ENCODE results near the gene CRB1. TPM values are rescaled to one million over a fixed set of nuclear protein-coding genes. Genes with fewer than 3 reads are reported as not detected.

CRB1 gene
- total RNA-seq, 1 donor from 2014 or later: not detected

DNA sequence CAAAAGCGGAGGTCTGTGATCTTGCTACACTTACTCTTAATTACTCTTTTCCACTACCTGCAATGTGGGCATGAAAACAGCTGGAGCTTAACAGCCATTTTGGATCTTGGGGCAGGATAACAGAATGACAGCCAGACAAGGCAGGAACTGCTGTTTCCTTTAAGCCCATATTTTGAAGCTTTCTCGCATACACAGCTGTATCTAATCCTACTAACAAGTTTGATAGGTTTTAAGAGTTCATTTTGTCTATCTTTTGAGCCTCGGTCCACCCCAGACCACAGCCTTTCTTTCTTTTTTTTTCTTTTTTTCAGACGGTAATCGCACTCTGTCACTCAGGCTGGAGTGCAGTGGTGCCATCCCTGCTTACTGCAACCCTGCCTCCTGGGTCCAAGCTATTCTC is 42.4 kb upstream of the CRB1 start:
- H3K36me3 Mint-ChIP-seq (ENCODE audit: low read depth, unreplicated experiment): peaks cover 4% of the 10 kb centered on the region
- DNase-seq (ENCODE audit: low spot score): no peak
- TF ChIP-seq, protein P1, sequence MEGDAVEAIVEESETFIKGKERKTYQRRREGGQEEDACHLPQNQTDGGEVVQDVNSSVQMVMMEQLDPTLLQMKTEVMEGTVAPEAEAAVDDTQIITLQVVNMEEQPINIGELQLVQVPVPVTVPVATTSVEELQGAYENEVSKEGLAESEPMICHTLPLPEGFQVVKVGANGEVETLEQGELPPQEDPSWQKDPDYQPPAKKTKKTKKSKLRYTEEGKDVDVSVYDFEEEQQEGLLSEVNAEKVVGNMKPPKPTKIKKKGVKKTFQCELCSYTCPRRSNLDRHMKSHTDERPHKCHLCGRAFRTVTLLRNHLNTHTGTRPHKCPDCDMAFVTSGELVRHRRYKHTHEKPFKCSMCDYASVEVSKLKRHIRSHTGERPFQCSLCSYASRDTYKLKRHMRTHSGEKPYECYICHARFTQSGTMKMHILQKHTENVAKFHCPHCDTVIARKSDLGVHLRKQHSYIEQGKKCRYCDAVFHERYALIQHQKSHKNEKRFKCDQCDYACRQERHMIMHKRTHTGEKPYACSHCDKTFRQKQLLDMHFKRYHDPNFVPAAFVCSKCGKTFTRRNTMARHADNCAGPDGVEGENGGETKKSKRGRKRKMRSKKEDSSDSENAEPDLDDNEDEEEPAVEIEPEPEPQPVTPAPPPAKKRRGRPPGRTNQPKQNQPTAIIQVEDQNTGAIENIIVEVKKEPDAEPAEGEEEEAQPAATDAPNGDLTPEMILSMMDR (IDR thresholded peaks at IDR 0.05; ENCODE audit: unreplicated experiment): no peak
- H3K4me3 Mint-ChIP-seq (ENCODE audit: unreplicated experiment): no peak overlapping the region
- H3K27ac Mint-ChIP-seq (ENCODE audit: unreplicated experiment): no peak overlapping the region
- H3K4me1 Mint-ChIP-seq (ENCODE audit: unreplicated experiment): peaks cover 10% of the 10 kb centered on the region
- H3K9me3 Mint-ChIP-seq (ENCODE audit: unreplicated experiment): no peaks in the 10 kb centered on the region
- H3K27me3 Mint-ChIP-seq (ENCODE audit: unreplicated experiment): no peaks in the 10 kb centered on the region

DNA sequence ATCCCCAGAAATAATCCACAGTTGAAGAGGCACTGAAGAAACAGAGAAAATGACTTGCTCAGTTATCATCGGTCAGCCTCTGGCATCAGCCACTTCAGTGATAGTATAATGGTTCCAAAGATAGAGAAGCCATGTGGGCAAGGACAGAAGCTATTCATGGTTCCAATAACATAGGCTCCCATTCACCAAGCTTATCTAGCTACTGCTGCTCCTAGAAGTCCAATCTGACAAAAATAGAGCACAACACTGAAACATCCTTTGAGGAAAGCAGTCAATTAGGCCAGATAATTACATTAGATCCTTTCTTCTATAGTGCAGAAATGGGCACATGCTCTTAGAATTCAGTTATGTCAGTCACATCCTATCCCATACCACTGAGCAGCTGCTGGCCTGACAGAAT is 33.5 kb upstream of the CRB1 start:
- TF ChIP-seq, protein P1 (IDR thresholded peaks at IDR 0.05; ENCODE audit: unreplicated experiment): no peak
- Mint-ChIP-seq H3K4me3 (ENCODE audit: unreplicated experiment) (no peak overlapping the region), H3K27me3 (ENCODE audit: unreplicated experiment) (no peaks in the 10 kb centered on the region), H3K9me3 (ENCODE audit: unreplicated experiment) (no peaks in the 10 kb centered on the region), H3K4me1 (ENCODE audit: unreplicated experiment) (no peaks in the 10 kb centered on the region), H3K36me3 (ENCODE audit: low read depth, unreplicated experiment) (no peaks in the 10 kb centered on the region), H3K27ac (ENCODE audit: unreplicated experiment) (no peak overlapping the region)
- no peak for DNase-seq (ENCODE audit: low spot score)

DNA sequence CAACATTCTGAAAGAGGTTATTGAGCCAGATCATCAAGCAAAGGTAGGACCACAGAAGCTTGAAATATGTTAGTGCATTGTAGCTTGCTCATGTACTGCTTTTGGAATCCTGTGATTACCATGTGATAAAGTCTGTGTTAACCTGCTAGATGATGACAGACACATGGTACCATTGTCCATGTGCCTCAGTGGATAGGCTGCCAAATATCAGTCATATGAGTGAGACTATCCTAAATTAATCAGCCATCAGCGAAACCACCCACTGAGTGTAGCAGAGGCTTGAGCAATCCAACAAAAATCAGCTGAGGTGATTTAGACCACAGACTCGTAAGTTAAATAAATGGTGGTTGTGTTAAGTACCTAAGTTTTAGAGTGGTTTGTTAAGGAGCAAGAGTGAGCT is 32.7 kb upstream of the CRB1 start:
- Mint-ChIP-seq H3K4me1 (ENCODE audit: unreplicated experiment) (no peaks in the 10 kb centered on the region), H3K9me3 (ENCODE audit: unreplicated experiment) (no peaks in the 10 kb centered on the region), H3K36me3 (ENCODE audit: low read depth, unreplicated experiment) (no peaks in the 10 kb centered on the region), H3K4me3 (ENCODE audit: unreplicated experiment) (no peak overlapping the region), H3K27ac (ENCODE audit: unreplicated experiment) (no peak overlapping the region), H3K27me3 (ENCODE audit: unreplicated experiment) (no peaks in the 10 kb centered on the region)
- TF ChIP-seq, protein P1 (IDR thresholded peaks at IDR 0.05; ENCODE audit: unreplicated experiment): no peak
- DNase-seq (ENCODE audit: low spot score): no peak

DNA sequence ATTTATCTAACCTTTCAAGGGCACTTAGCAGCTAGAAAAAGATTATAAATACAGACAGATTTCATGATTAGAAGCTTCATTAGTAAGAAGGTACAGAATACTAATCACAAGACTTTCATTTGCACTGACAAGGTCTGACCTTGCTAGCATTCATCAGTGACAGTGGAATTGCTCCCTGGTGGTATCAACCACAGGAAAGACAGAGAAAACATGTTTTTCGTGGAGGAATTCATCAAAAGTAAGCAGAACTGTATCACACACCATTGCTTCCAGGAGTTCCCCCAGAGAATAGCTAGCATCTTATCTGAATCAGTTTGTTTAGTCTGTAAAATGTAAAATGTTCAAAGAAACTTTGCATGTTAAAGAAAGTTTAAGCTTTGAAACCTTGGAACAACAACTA is 20.6 kb upstream of the CRB1 start:
- no peaks in the 10 kb centered on the region for H3K36me3 Mint-ChIP-seq (ENCODE audit: low read depth, unreplicated experiment)
- TF ChIP-seq, protein P1 (IDR thresholded peaks at IDR 0.05; ENCODE audit: unreplicated experiment): no peak
- H3K4me1 Mint-ChIP-seq (ENCODE audit: unreplicated experiment): no peaks in the 10 kb centered on the region
- no peak overlapping the region for H3K27ac Mint-ChIP-seq (ENCODE audit: unreplicated experiment)
- no peaks in the 10 kb centered on the region for H3K27me3 Mint-ChIP-seq (ENCODE audit: unreplicated experiment)
- no peaks in the 10 kb centered on the region for H3K9me3 Mint-ChIP-seq (ENCODE audit: unreplicated experiment)
- no peak for DNase-seq (ENCODE audit: low spot score)
- no peak overlapping the region for H3K4me3 Mint-ChIP-seq (ENCODE audit: unreplicated experiment)

DNA sequence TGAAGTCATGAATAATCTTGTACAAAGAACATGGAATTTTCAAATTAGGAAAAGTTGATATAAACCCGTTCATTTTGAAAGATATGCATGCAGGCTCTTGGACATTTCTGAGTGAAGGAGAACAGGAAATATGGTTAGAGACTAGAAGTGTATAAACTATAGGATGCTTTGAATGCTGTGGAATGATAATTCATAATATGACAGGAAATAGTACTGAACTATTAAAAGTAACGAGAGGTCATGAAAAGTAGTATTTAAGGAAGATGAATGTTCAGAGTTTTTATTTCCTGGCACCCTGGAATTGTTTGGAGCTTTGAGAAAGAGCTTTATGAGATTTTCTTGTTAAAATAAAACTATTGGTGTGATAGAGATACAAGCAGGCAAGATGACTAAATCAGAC is 18.7 kb upstream of the CRB1 start:
- DNase-seq (ENCODE audit: low spot score): no peak
- Mint-ChIP-seq H3K9me3 (ENCODE audit: unreplicated experiment) (no peaks in the 10 kb centered on the region), H3K36me3 (ENCODE audit: low read depth, unreplicated experiment) (no peaks in the 10 kb centered on the region), H3K4me1 (ENCODE audit: unreplicated experiment) (no peaks in the 10 kb centered on the region), H3K27me3 (ENCODE audit: unreplicated experiment) (no peaks in the 10 kb centered on the region), H3K4me3 (ENCODE audit: unreplicated experiment) (no peak overlapping the region), H3K27ac (ENCODE audit: unreplicated experiment) (no peak overlapping the region)
- TF ChIP-seq, protein P1 (IDR thresholded peaks at IDR 0.05; ENCODE audit: unreplicated experiment): no peak

Data from endothelial cell (in vitro differentiated cells).